ENCODE results near the gene HMCN1. TPM values are rescaled to one million over a fixed set of nuclear protein-coding genes. Genes with fewer than 3 reads are reported as not detected.

Gene HMCN1
- total and polyA plus RNA-seq, 4 donors: 1.5 to 6.8 (median 3.5) TPM

GRCh38 chr1:185741551-185741950 is 7.4 kb downstream of the HMCN1 start:
- Histone ChIP-seq H3K27ac (ENCODE audit: low read depth in 1 of 2, low read length in 2 of 2) (no peak overlapping the region), H3K4me3 (ENCODE audit: low read depth in 1 of 3, low read length in 3 of 3) (no peak overlapping the region), H3K36me3 (ENCODE audit: control insufficient read depth in 4 of 4, insufficient read depth in 3 of 4, low read depth in 1 of 4, low read length in 3 of 4) (no peaks in the 10 kb centered on the region), H3K4me1 (ENCODE audit: control insufficient read depth in 4 of 4, insufficient read depth in 4 of 4, low read length in 3 of 4) (no peaks in the 10 kb centered on the region), H3K27me3 (ENCODE audit: control insufficient read depth in 4 of 4, insufficient read depth in 4 of 4, low read length in 3 of 4) (peaks cover 0 to 2% (median 0%) of the 10 kb centered on the region in 4 donors), H3K9me3 (ENCODE audit: control insufficient read depth in 4 of 4, low read length in 3 of 4) (no peaks in the 10 kb centered on the region), H3K9ac (ENCODE audit: low read depth in 1 of 2, low read length in 2 of 2) (no peak overlapping the region)
- WGBS: 73% methylated on average over 3 of the region's 3 CpGs
- TF ChIP-seq REST (IDR thresholded peaks at IDR 0.05) (no peak), ZBTB33 (IDR thresholded peaks at IDR 0.05) (no peak), RXRA (IDR thresholded peaks at IDR 0.05) (no peak), SP1 (IDR thresholded peaks at IDR 0.05) (no peak), JUND (IDR thresholded peaks at IDR 0.05) (no peak), ATF3 (IDR thresholded peaks at IDR 0.05) (no peak), MAX (IDR thresholded peaks at IDR 0.05) (no peak), TAF1 (conservative IDR thresholded peaks at IDR 0.05) (no peak), HNF4G (IDR thresholded peaks at IDR 0.05) (no peak), CTCF (IDR thresholded peaks at IDR 0.05; ENCODE audit: low read depth, low read length, missing input control) (no peak), RAD21 (IDR thresholded peaks at IDR 0.05) (no peak), FOXA2 (IDR thresholded peaks at IDR 0.05) (no peak), GABPA (IDR thresholded peaks at IDR 0.05 in 1 of 2, conservative IDR thresholded peaks at IDR 0.05 in 1 of 2) (no peak), FOXA1 (IDR thresholded peaks at IDR 0.05) (no peak), NR2F2 (IDR thresholded peaks at IDR 0.05) (no peak), HNF4A (conservative IDR thresholded peaks at IDR 0.05) (no peak), YY1 (IDR thresholded peaks at IDR 0.05) (no peak)
- DNase-seq (ENCODE audit: low spot score): no peak

GRCh38 chr1:185742403-185742802 is 8.2 kb downstream of the HMCN1 start:
- peaks cover 0 to 2% (median 0%) of the 10 kb centered on the region in 4 donors for H3K27me3 ChIP-seq (ENCODE audit: control insufficient read depth in 4 of 4, insufficient read depth in 4 of 4, low read length in 3 of 4)
- DNase-seq (ENCODE audit: low spot score): no peak
- H3K27ac ChIP-seq (ENCODE audit: low read depth in 1 of 2, low read length in 2 of 2): no peak overlapping the region
- no peaks in the 10 kb centered on the region for H3K4me1 ChIP-seq (ENCODE audit: control insufficient read depth in 4 of 4, insufficient read depth in 4 of 4, low read length in 3 of 4)
- H3K9ac ChIP-seq (ENCODE audit: low read depth in 1 of 2, low read length in 2 of 2): no peak overlapping the region
- H3K9me3 ChIP-seq (ENCODE audit: control insufficient read depth in 4 of 4, low read length in 3 of 4): no peaks in the 10 kb centered on the region
- H3K36me3 ChIP-seq (ENCODE audit: control insufficient read depth in 4 of 4, insufficient read depth in 3 of 4, low read depth in 1 of 4, low read length in 3 of 4): no peaks in the 10 kb centered on the region
- H3K4me3 ChIP-seq (ENCODE audit: low read depth in 1 of 3, low read length in 3 of 3): no peak overlapping the region
- TF ChIP-seq RXRA (IDR thresholded peaks at IDR 0.05): no peak
- TF ChIP-seq GABPA (IDR thresholded peaks at IDR 0.05 in 1 of 2, conservative IDR thresholded peaks at IDR 0.05 in 1 of 2): no peak
- no peak for TF ChIP-seq FOXA2 (IDR thresholded peaks at IDR 0.05)
- TF ChIP-seq FOXA1 (IDR thresholded peaks at IDR 0.05): no peak
- TF ChIP-seq CTCF (IDR thresholded peaks at IDR 0.05; ENCODE audit: low read depth, low read length, missing input control): no peak
- no peak for TF ChIP-seq ATF3 (IDR thresholded peaks at IDR 0.05)
- TF ChIP-seq SP1 (IDR thresholded peaks at IDR 0.05): no peak
- TF ChIP-seq RAD21 (IDR thresholded peaks at IDR 0.05): no peak
- no peak for TF ChIP-seq NR2F2 (IDR thresholded peaks at IDR 0.05)
- no peak for TF ChIP-seq ZBTB33 (IDR thresholded peaks at IDR 0.05)
- TF ChIP-seq HNF4A (conservative IDR thresholded peaks at IDR 0.05): no peak
- TF ChIP-seq MAX (IDR thresholded peaks at IDR 0.05): no peak

Data from liver (tissue), 9 donors.